ENCODE measurements around the gene GCNA. TPM values are rescaled to one million over a fixed set of nuclear protein-coding genes. Genes with fewer than 3 reads are reported as not detected.

GCNA gene
- total and polyA plus RNA-seq, 10 of the 15 experiments (the other 5 are each of a cell fraction or from before 2014, with no cell fraction given) = 0.37 to 1.6 (median 0.90) TPM

DNA sequence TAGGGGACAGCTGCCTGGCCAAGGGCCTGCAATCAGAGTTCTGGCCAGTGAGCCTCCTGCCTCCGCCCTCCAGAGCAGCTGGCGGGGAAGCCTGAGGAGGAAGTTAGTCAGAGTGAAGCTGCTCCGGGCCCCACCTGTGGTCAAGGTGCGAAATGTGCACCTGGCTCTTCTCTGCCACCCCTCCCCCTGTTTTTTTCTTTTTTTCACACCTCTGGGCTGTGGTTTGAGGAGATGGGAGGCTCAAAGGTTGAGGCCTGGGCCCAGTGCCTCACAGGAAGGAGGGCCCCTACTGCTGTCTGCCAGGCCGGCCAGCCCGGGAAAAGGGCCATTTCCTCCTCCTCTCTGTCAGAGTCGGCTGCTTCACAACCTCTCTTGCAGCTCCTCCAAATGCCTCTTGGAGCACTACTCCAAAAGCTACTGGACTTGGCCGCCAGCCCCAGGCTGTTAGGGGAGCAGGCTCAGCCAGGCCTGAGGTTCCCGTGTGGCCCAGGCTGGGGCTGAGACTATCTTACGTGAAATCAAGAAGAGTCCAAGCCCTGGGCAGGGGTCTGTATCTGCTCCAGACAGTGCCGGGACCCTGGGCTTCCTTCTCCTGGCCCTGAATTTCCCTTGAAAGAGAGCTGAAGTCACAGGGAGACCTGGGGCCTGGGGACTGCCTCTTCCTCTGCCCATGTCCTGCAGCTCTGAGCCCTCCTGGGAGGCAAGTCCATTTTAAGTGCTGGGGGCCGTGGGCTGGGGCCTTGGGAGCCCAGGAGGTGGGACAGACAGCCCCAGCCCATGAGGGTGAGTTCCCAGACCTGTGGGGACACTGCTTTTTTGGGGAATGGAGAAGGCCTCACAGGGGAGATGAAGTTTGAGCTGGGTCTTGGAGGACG, 44.6 kb downstream of the GCNA start (continued):
- TF ChIP-seq, protein P1, sequence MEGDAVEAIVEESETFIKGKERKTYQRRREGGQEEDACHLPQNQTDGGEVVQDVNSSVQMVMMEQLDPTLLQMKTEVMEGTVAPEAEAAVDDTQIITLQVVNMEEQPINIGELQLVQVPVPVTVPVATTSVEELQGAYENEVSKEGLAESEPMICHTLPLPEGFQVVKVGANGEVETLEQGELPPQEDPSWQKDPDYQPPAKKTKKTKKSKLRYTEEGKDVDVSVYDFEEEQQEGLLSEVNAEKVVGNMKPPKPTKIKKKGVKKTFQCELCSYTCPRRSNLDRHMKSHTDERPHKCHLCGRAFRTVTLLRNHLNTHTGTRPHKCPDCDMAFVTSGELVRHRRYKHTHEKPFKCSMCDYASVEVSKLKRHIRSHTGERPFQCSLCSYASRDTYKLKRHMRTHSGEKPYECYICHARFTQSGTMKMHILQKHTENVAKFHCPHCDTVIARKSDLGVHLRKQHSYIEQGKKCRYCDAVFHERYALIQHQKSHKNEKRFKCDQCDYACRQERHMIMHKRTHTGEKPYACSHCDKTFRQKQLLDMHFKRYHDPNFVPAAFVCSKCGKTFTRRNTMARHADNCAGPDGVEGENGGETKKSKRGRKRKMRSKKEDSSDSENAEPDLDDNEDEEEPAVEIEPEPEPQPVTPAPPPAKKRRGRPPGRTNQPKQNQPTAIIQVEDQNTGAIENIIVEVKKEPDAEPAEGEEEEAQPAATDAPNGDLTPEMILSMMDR (IDR thresholded peaks at IDR 0.05 in 2 of 3, conservative IDR thresholded peaks at IDR 0.05 in 1 of 3; ENCODE audit: control insufficient read depth in 2 of 3, extremely low read depth in 1 of 3, insufficient read depth in 1 of 3, low read depth in 3 of 3, low read length in 3 of 3) = 0 out of 6 replicates have a peak, but pooled peaks of 1 of the 3 experiments have one; percentile 9
- TF ChIP-seq, protein P2, sequence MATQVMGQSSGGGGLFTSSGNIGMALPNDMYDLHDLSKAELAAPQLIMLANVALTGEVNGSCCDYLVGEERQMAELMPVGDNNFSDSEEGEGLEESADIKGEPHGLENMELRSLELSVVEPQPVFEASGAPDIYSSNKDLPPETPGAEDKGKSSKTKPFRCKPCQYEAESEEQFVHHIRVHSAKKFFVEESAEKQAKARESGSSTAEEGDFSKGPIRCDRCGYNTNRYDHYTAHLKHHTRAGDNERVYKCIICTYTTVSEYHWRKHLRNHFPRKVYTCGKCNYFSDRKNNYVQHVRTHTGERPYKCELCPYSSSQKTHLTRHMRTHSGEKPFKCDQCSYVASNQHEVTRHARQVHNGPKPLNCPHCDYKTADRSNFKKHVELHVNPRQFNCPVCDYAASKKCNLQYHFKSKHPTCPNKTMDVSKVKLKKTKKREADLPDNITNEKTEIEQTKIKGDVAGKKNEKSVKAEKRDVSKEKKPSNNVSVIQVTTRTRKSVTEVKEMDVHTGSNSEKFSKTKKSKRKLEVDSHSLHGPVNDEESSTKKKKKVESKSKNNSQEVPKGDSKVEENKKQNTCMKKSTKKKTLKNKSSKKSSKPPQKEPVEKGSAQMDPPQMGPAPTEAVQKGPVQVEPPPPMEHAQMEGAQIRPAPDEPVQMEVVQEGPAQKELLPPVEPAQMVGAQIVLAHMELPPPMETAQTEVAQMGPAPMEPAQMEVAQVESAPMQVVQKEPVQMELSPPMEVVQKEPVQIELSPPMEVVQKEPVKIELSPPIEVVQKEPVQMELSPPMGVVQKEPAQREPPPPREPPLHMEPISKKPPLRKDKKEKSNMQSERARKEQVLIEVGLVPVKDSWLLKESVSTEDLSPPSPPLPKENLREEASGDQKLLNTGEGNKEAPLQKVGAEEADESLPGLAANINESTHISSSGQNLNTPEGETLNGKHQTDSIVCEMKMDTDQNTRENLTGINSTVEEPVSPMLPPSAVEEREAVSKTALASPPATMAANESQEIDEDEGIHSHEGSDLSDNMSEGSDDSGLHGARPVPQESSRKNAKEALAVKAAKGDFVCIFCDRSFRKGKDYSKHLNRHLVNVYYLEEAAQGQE (IDR thresholded peaks at IDR 0.05; ENCODE audit: low read depth, low read length) = no peak
- TF ChIP-seq MTA2 (IDR thresholded peaks at IDR 0.05; ENCODE audit: low read depth) = peak; percentile 97
- TF ChIP-seq HDGF (IDR thresholded peaks at IDR 0.05) = no peak
- no peak for TF ChIP-seq MYC (IDR thresholded peaks at IDR 0.05; ENCODE audit: insufficient read depth, insufficient read length, insufficient replicate concordance, low read length, severe bottlenecking)
- TF ChIP-seq, protein P3, sequence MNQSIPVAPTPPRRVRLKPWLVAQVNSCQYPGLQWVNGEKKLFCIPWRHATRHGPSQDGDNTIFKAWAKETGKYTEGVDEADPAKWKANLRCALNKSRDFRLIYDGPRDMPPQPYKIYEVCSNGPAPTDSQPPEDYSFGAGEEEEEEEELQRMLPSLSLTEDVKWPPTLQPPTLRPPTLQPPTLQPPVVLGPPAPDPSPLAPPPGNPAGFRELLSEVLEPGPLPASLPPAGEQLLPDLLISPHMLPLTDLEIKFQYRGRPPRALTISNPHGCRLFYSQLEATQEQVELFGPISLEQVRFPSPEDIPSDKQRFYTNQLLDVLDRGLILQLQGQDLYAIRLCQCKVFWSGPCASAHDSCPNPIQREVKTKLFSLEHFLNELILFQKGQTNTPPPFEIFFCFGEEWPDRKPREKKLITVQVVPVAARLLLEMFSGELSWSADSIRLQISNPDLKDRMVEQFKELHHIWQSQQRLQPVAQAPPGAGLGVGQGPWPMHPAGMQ (IDR thresholded peaks at IDR 0.05; ENCODE audit: borderline replicate concordance) = no peak
- TF ChIP-seq, protein P4, sequence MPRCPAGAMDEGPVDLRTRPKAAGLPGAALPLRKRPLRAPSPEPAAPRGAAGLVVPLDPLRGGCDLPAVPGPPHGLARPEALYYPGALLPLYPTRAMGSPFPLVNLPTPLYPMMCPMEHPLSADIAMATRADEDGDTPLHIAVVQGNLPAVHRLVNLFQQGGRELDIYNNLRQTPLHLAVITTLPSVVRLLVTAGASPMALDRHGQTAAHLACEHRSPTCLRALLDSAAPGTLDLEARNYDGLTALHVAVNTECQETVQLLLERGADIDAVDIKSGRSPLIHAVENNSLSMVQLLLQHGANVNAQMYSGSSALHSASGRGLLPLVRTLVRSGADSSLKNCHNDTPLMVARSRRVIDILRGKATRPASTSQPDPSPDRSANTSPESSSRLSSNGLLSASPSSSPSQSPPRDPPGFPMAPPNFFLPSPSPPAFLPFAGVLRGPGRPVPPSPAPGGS (IDR thresholded peaks at IDR 0.05; ENCODE audit: borderline replicate concordance, insufficient read depth, low read depth, low read length, poor library complexity, severe bottlenecking) = no peak
- no peak for TF ChIP-seq MXI1 (IDR thresholded peaks at IDR 0.05; ENCODE audit: low read depth, low read length)
- TF ChIP-seq RFX5 (IDR thresholded peaks at IDR 0.05; ENCODE audit: low read depth, low read length) = no peak
- TF ChIP-seq, protein P5, sequence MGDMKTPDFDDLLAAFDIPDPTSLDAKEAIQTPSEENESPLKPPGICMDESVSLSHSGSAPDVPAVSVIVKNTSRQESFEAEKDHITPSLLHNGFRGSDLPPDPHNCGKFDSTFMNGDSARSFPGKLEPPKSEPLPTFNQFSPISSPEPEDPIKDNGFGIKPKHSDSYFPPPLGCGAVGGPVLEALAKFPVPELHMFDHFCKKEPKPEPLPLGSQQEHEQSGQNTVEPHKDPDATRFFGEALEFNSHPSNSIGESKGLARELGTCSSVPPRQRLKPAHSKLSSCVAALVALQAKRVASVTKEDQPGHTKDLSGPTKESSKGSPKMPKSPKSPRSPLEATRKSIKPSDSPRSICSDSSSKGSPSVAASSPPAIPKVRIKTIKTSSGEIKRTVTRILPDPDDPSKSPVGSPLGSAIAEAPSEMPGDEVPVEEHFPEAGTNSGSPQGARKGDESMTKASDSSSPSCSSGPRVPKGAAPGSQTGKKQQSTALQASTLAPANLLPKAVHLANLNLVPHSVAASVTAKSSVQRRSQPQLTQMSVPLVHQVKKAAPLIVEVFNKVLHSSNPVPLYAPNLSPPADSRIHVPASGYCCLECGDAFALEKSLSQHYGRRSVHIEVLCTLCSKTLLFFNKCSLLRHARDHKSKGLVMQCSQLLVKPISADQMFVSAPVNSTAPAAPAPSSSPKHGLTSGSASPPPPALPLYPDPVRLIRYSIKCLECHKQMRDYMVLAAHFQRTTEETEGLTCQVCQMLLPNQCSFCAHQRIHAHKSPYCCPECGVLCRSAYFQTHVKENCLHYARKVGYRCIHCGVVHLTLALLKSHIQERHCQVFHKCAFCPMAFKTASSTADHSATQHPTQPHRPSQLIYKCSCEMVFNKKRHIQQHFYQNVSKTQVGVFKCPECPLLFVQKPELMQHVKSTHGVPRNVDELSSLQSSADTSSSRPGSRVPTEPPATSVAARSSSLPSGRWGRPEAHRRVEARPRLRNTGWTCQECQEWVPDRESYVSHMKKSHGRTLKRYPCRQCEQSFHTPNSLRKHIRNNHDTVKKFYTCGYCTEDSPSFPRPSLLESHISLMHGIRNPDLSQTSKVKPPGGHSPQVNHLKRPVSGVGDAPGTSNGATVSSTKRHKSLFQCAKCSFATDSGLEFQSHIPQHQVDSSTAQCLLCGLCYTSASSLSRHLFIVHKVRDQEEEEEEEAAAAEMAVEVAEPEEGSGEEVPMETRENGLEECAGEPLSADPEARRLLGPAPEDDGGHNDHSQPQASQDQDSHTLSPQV (IDR thresholded peaks at IDR 0.05) = peak; percentile 54; the same call in 1 of the 2 replicates
- no peak; the same call in 1 of the 2 replicates for TF ChIP-seq POLR2A (IDR thresholded peaks at IDR 0.05; ENCODE audit: low read depth, low read length)
- no peak for TF ChIP-seq CBX3 (IDR thresholded peaks at IDR 0.05; ENCODE audit: borderline replicate concordance, low read depth)
- TF ChIP-seq, protein P6, sequence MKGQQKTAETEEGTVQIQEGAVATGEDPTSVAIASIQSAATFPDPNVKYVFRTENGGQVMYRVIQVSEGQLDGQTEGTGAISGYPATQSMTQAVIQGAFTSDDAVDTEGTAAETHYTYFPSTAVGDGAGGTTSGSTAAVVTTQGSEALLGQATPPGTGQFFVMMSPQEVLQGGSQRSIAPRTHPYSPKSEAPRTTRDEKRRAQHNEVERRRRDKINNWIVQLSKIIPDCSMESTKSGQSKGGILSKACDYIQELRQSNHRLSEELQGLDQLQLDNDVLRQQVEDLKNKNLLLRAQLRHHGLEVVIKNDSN (IDR thresholded peaks at IDR 0.05; ENCODE audit: borderline replicate concordance, extremely low read length, insufficient read depth, low read depth, low read length) = no peak
